Measurements from ENCODE around the gene FYCO1. TPM values are rescaled to one million over a fixed set of nuclear protein-coding genes. Genes with fewer than 3 reads are reported as not detected.

FYCO1 gene
- total RNA-seq, 1 experiment from 2014 or later: 7.3 TPM

GRCh38 chr3:45885979-45886705 is 109.5 kb downstream of the FYCO1 start, which contains the start of gene CCR9:
Gene CCR9 (plus strand): TSS chr3:45886543. CDS start chr3:45894934, 8,391 bp downstream.
- DNase-seq (ENCODE audit: low spot score): no peak

- no peak for DNase-seq (ENCODE audit: low spot score)
These were observed 111.0 kb downstream of the FYCO1 start for GRCh38 chr3:45884368-45885201.

- peak; percentile 71 for DNase-seq (ENCODE audit: low spot score)
These were observed 114.3 kb downstream of the FYCO1 start for GRCh38 chr3:45881078-45882022.

DNA sequence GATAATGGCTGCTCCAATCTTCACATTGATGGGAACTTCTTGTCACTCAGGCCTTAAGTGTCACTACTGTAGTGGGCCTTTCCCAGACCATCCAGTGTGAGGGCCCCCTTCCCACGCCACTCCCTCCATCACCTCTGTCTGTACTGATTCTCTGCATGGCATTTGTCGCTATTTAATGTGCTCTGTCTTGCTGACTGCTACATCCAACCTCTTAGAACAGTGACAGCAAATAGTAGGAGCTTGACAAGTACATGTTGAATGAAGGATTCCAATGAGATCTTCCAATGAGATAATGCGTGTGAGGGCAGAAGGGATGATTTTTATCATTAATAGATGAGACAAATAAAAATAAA is 114.9 kb downstream of the FYCO1 start:
- no peak for DNase-seq (ENCODE audit: low spot score)

DNA sequence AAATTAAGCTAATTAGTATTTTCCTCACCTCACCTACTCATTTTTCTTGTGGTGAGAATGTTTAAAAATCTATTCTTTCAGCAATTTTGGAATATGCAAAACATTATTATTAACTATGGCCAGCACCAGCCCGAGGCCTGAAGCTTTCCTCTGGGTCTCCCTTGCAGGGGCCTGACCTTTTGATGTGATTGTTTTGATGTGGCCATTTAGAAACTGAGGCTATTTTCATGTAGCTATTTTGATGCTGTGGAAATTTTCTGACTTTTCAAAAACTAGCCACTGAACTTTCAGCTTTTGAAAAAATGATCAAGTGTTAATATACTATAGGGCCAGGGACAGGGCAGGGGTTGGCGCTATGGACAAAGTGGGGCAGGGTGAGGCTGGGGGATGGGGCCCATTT is 117.5 kb downstream of the FYCO1 start:
- no peak for DNase-seq (ENCODE audit: low spot score)

DNA sequence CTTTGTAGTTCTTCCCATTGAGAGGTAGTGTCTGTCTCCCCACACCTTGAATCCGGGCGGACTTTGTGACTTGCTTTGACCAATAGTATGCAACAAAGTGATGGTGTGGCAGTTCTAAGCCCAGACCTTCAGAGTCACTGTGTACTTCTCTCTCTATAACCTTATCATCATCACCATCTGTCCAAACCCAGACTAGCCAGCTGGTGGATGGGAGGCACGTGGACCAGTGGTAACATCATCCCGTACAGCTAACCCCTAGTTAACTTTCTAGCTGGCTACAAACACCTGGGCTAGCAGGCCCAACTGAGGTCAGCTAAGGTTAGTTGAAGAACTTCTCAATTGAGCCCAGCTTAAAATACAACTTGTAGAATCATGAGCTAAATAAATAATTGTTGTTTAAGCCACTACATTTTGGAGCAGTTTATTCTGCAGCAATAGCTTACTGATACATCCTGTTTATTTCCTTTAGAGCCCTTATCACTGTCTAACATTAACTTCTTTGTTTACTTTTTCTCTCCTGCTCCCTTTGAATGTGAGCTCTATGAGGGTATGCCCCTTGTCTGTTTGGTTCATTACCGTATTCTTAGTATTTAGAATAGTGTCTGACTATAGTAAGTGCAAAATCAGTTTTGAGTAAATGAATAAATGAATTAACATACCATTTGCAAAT is 120.8 kb downstream of the FYCO1 start:
- no peak for DNase-seq (ENCODE audit: low spot score)

- DNase-seq (ENCODE audit: low spot score): no peak
These were observed 122.0 kb downstream of the FYCO1 start for GRCh38 chr3:45873638-45874037.

DNA sequence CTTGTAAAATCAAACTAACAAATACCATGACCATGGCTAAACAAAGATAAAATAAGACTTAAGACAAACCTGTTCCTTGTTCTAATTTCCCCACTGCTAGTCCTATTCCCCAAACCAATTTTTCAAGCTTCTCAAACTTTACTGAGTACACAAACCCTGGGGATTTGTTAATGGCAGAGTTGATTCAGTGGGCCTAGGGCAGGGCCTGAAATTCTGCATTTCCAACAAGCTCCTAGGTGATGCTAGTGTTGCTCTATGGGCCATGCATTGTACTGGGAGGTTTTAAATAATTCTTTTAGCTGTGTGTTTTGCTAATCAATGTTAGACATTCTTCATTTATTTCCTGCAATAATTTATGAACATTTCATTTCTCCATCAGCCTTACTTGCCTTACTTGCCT is 122.6 kb downstream of the FYCO1 start:
- DNase-seq (ENCODE audit: low spot score): no peak

DNA sequence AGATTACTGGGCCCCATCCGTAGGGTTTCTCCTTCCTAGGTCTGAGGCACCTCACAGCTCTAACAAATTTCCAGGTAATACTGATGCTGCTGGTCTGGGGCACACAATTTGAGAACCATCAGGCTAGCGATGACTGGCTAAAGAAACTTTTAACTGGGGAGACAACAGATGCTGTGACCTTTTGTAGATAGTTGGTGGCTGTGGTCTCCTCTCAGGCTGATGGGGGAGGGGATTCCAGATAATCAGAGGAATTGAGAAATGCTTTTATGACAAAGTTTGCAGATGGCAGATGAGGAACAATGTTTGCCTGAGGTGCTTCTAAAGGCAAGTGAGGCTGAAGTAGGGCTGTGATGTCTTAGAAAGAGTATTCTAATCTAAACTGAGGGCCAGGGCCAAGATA is 123.1 kb downstream of the FYCO1 start:
- DNase-seq (ENCODE audit: low spot score): no peak

GRCh38 chr3:45871780-45872179 is 123.8 kb downstream of the FYCO1 start:
- no peak for DNase-seq (ENCODE audit: low spot score)

- no peak for DNase-seq (ENCODE audit: low spot score)
These were observed 125.5 kb downstream of the FYCO1 start for GRCh38 chr3:45870099-45870498.

GRCh38 chr3:45869638-45870037 is 126.0 kb downstream of the FYCO1 start:
- DNase-seq (ENCODE audit: low spot score): no peak

GRCh38 chr3:45868650-45869049 is 127.0 kb downstream of the FYCO1 start:
- no peak for DNase-seq (ENCODE audit: low spot score)

- DNase-seq (ENCODE audit: low spot score): no peak
These were observed 127.4 kb downstream of the FYCO1 start for GRCh38 chr3:45868213-45868612.

Other genes with a start within 250 kb of the FYCO1 start
- not detected in 2 replicates for gene SLC6A20, start 199.3 kb downstream of the FYCO1 start, total RNA-seq (2014; rRNA removed; shearing (Covaris generic))
- gene LZTFL1, start 153.7 kb downstream of the FYCO1 start, total RNA-seq (2014; rRNA removed; shearing (Covaris generic)): 14.9 and 20.3 TPM in 2 replicates
- gene CCR9, start 109.3 kb downstream of the FYCO1 start, total RNA-seq (2014; rRNA removed; shearing (Covaris generic)): not detected in 2 replicates
- not detected in 2 replicates for gene CXCR6, start 52.4 kb downstream of the FYCO1 start, total RNA-seq (2014; rRNA removed; shearing (Covaris generic))
- not detected in 2 replicates for gene XCR1, start 31.7 kb upstream of the FYCO1 start, total RNA-seq (2014; rRNA removed; shearing (Covaris generic))
- gene CCR1, start 212.5 kb upstream of the FYCO1 start, total RNA-seq (2014; rRNA removed; shearing (Covaris generic)): not detected in 2 replicates
- not detected in 2 replicates for gene CCR3, start 246.6 kb upstream of the FYCO1 start, total RNA-seq (2014; rRNA removed; shearing (Covaris generic))